Colonic mucosa (tissue), 4 donors: Measurements from ENCODE around the gene CLCA4. TPM values are rescaled to one million over a fixed set of nuclear protein-coding genes. Genes with fewer than 3 reads are reported as not detected.

Experiments
- DNase-seq: peaks from one replicate; pipeline ENCODE4 v3.0.0-alpha.2; 2020
- H3K27ac ChIP-seq: fragments of 200-600 bp; one replicate; pipeline ENCODE4 v1.8.0; 2021
- H3K27me3 ChIP-seq: fragments of 200-600 bp; one replicate; pipeline ENCODE4 v1.8.0; 2021
- H3K36me3 ChIP-seq: fragments of 200-600 bp; one replicate; pipeline ENCODE4 v1.8.0; 2021
- H3K4me1 ChIP-seq: fragments of 200-600 bp; one replicate; pipeline ENCODE4 v1.8.0; 2021; ENCODE audit warnings: mild to moderate bottlenecking
- H3K4me3 ChIP-seq: fragments of 200-600 bp; one replicate; pipeline ENCODE4 v1.8.0; 2021
- H3K9ac ChIP-seq, 2 donors: one replicate each; pipeline ENCODE4 v1.7.0; 2013; ENCODE audit warnings: control low read depth in 2 of 2, low read depth in 2 of 2, low read length in 2 of 2
- H3K9me3 ChIP-seq: fragments of 200-600 bp; one replicate; pipeline ENCODE4 v1.8.0; 2021
- CTCF ChIP-seq: fragments of 200-600 bp; IDR thresholded peaks from one replicate; pipeline ENCODE4 v1.8.0; 2022; ENCODE audit warnings: antibody characterized with exemption, mild to moderate bottlenecking
- intact Hi-C: fragments of 100-400 bp; cut with DNase I; formaldehyde crosslinking; loops from one replicate; pipeline ENCODE4 v1.14.1; 2022
- total RNA-seq, 2 donors: library from RNA; stranded (reverse); fragmentation: NEBNext Ultra II Directional in 1 of 2; extraction: Animal tissue kit (Norgen Biotek cat#: 25700) in 1 of 2; gene quantifications; one replicate each; pipeline ENCODE4 v1.2.1, GENCODE V29; 2021
- donor health status: healthy.
- donor health status: DM: no; HTN: no; CAD: no.
- donor health status: DM: no; HTN: no; CAD: no.

Gene CLCA4
- total RNA-seq, 2 donors from 2014 or later: 194 to 426 TPM

GRCh38 chr1:86502721-86503405, 44.0 kb upstream of the CLCA4 start:
- H3K4me3 ChIP-seq: peak overlapping the region; percentile 32
- no peaks in the 10 kb centered on the region for H3K27me3 ChIP-seq
- peak overlapping the region; percentile 15 for H3K27ac ChIP-seq
- intact Hi-C loops: loop anchor here (5.0 kb wide), 2 partner anchors 121 to 184 kb away; no protein-coding TSS in a partner anchor
- TF ChIP-seq CTCF: no peak
- peak; percentile 63 for DNase-seq
- no peaks in the 10 kb centered on the region for H3K36me3 ChIP-seq
- H3K9me3 ChIP-seq: no peaks in the 10 kb centered on the region
- H3K4me1 ChIP-seq: peaks cover 8% of the 10 kb centered on the region
- H3K9ac ChIP-seq: peak overlapping the region in 1 of 2 donors; percentile 34

GRCh38 chr1:86503406-86504136, 43.3 kb upstream of the CLCA4 start:
- intact Hi-C loops: loop anchor here (5.0 kb wide), 2 partner anchors 121 to 184 kb away; no protein-coding TSS in a partner anchor
- Histone ChIP-seq H3K9ac (peak overlapping the region in 1 of 2 donors; percentile 34), H3K4me1 (peaks cover 8% of the 10 kb centered on the region), H3K9me3 (no peaks in the 10 kb centered on the region), H3K27me3 (no peaks in the 10 kb centered on the region), H3K27ac (peak overlapping the region; percentile 2), H3K36me3 (no peaks in the 10 kb centered on the region), H3K4me3 (peak overlapping the region; percentile 12)
- no peak for TF ChIP-seq CTCF
- peak; percentile 48 for DNase-seq

- intact Hi-C loops: loop anchor here (5.0 kb wide), 2 partner anchors 122 to 183 kb away; no protein-coding TSS in a partner anchor
- Histone ChIP-seq H3K27ac (peak overlapping the region; percentile 2), H3K9me3 (no peaks in the 10 kb centered on the region), H3K9ac (peak overlapping the region in 1 of 2 donors; percentile 34), H3K4me1 (peaks cover 8% of the 10 kb centered on the region), H3K4me3 (peak overlapping the region; percentile 12), H3K27me3 (no peaks in the 10 kb centered on the region), H3K36me3 (no peaks in the 10 kb centered on the region)
- no peak for TF ChIP-seq CTCF
- DNase-seq: no peak
These were observed 42.8 kb upstream of the CLCA4 start for GRCh38 chr1:86504137-86504479.

- TF ChIP-seq CTCF: no peak
- DNase-seq: peak; percentile 63
- H3K27me3 ChIP-seq: no peaks in the 10 kb centered on the region
- no peak overlapping the region for H3K9ac ChIP-seq
- no peaks in the 10 kb centered on the region for H3K9me3 ChIP-seq
- no peaks in the 10 kb centered on the region for H3K36me3 ChIP-seq
- H3K4me1 ChIP-seq: peaks cover 8% of the 10 kb centered on the region
- peak overlapping the region; percentile 2 for H3K27ac ChIP-seq
- intact Hi-C loops: loop anchor here (5.0 kb wide), 2 partner anchors 123 to 182 kb away; no protein-coding TSS in a partner anchor
- H3K4me3 ChIP-seq: no peak overlapping the region
These were observed 41.8 kb upstream of the CLCA4 start for GRCh38 chr1:86504895-86505563.

GRCh38 chr1:86505564-86505902, 41.3 kb upstream of the CLCA4 start:
- H3K27ac ChIP-seq: no peak overlapping the region
- intact Hi-C loops: no loop called here

More at GRCh38 chr1:86505564-86505902, 41.3 kb upstream of the CLCA4 start:
- no peak overlapping the region for H3K9ac ChIP-seq
- no peak overlapping the region for H3K4me3 ChIP-seq
- no peaks in the 10 kb centered on the region for H3K27me3 ChIP-seq
- no peaks in the 10 kb centered on the region for H3K9me3 ChIP-seq
- no peaks in the 10 kb centered on the region for H3K36me3 ChIP-seq
- peaks cover 8% of the 10 kb centered on the region for H3K4me1 ChIP-seq
- no peak for TF ChIP-seq CTCF
- no peak for DNase-seq
